ENCODE measurements around the gene PLPPR2. TPM values are rescaled to one million over a fixed set of nuclear protein-coding genes. Genes with fewer than 3 reads are reported as not detected.

The PLPPR2 gene
- total RNA-seq, 3 donors from 2014 or later, result 5.1 to 32.8 (median 7.4) TPM

- no peak for DNase-seq
- ATAC-seq, result no peak
- TF ChIP-seq CTCF (IDR thresholded peaks at IDR 0.05), result no peak
- Histone ChIP-seq H3K4me1 (ENCODE audit: low read depth) (peaks cover 19% of the 10 kb centered on the region), H3K4me3 (no peak overlapping the region), H3K36me3 (ENCODE audit: low read depth) (no peaks in the 10 kb centered on the region), H3K9me3 (no peaks in the 10 kb centered on the region)
- intact Hi-C loops (cut with DNase I, micrococcal nuclease), result no loop called here
Observed at GRCh38 chr19:11323601-11324078, 31.6 kb upstream of the PLPPR2 start.

- Histone ChIP-seq H3K9me3 (no peaks in the 10 kb centered on the region), H3K36me3 (ENCODE audit: low read depth) (no peaks in the 10 kb centered on the region), H3K4me3 (no peak overlapping the region), H3K4me1 (ENCODE audit: low read depth) (peaks cover 19% of the 10 kb centered on the region)
- intact Hi-C loops (cut with DNase I, micrococcal nuclease), result no loop called here
- ATAC-seq (peak; percentile 92), DNase-seq (peak; percentile 74 to 80 (median 78))
- no peak for TF ChIP-seq CTCF (IDR thresholded peaks at IDR 0.05)
Observed at GRCh38 chr19:11324079-11324661, 31.1 kb upstream of the PLPPR2 start.

GRCh38 chr19:11324748-11325389, 30.4 kb upstream of the PLPPR2 start:
- Histone ChIP-seq H3K36me3 (ENCODE audit: low read depth) (no peaks in the 10 kb centered on the region), H3K4me3 (no peak overlapping the region), H3K4me1 (ENCODE audit: low read depth) (peaks cover 15% of the 10 kb centered on the region), H3K9me3 (no peaks in the 10 kb centered on the region)
- DNase-seq, result peak in 1 of 3 donors; percentile 43
- no peak for TF ChIP-seq CTCF (IDR thresholded peaks at IDR 0.05)
- ATAC-seq, result peak; percentile 16
- intact Hi-C loops (cut with DNase I, micrococcal nuclease), result no loop called here

GRCh38 chr19:11325544-11325943, 29.7 kb upstream of the PLPPR2 start:
- intact Hi-C loops (cut with DNase I, micrococcal nuclease), result no loop called here
- TF ChIP-seq CTCF (IDR thresholded peaks at IDR 0.05), result no peak
- H3K9me3 ChIP-seq, result no peaks in the 10 kb centered on the region

GRCh38 chr19:11330127-11330526, 25.1 kb upstream of the PLPPR2 start:
- intact Hi-C loops (cut with DNase I, micrococcal nuclease), result no loop called here
- no peak for TF ChIP-seq CTCF (IDR thresholded peaks at IDR 0.05)
- no peak overlapping the region for H3K4me3 ChIP-seq
- H3K4me1 ChIP-seq (ENCODE audit: low read depth), result no peaks in the 10 kb centered on the region
- ATAC-seq (no peak), DNase-seq (no peak)
- no peaks in the 10 kb centered on the region for H3K9me3 ChIP-seq
- no peaks in the 10 kb centered on the region for H3K36me3 ChIP-seq (ENCODE audit: low read depth)

More at GRCh38 chr19:11325544-11325943, 29.7 kb upstream of the PLPPR2 start:
- Histone ChIP-seq H3K36me3 (ENCODE audit: low read depth) (no peaks in the 10 kb centered on the region), H3K4me3 (no peak overlapping the region), H3K4me1 (ENCODE audit: low read depth) (peaks cover 15% of the 10 kb centered on the region)
- DNase-seq (peak in 1 of 3 donors; percentile 10), ATAC-seq (no peak)

All from mucosa of descending colon (tissue), 3 donors.